B cell (primary cell): Measurements from ENCODE around the gene P2RX5.

Source experiments
- CTCF ChIP-seq: fragments of 200-600 bp; IDR thresholded peaks from one replicate; pipeline ENCODE4 v1.8.0; 2022; ENCODE audit warnings: antibody characterized with exemption, mild to moderate bottlenecking
- EZH2 ChIP-seq: IDR thresholded peaks from 2 replicates; pipeline ENCODE4 v1.6.1; 2012; ENCODE audit warnings: borderline replicate concordance, low read depth, mild to moderate bottlenecking, moderate library complexity, low read length; ENCODE audit not compliant: insufficient read depth, poor library complexity, severe bottlenecking

- TF ChIP-seq EZH2 (no peak), CTCF (no peak)
Observed at GRCh38 chr17:3744014-3744413, 48.1 kb upstream of the P2RX5 start.
